PFSK-1 (cell line): ENCODE data around the gene CCL18.

Experiments used
- FOXP2 ChIP-seq: optimal IDR thresholded peaks from 2 replicates; pipeline ENCODE3; 2011; ENCODE audit warnings: borderline replicate concordance, control low read depth, inconsistent platforms; ENCODE audit not compliant: insufficient read depth; ENCODE audit errors: extremely low read length, extremely low read depth
- POLR2AphosphoS5 ChIP-seq: IDR thresholded peaks from 2 replicates; pipeline ENCODE4 v1.6.1; 2012; ENCODE audit warnings: low read depth, mild to moderate bottlenecking, control low read depth, low read length, moderate library complexity

- no peak for TF ChIP-seq POLR2AphosphoS5
- no peak for TF ChIP-seq FOXP2
These were observed 49.1 kb upstream of the CCL18 start for GRCh38 chr17:36014946-36015345.
